ENCODE results near the gene CREB5.

CREB5 gene

DNA sequence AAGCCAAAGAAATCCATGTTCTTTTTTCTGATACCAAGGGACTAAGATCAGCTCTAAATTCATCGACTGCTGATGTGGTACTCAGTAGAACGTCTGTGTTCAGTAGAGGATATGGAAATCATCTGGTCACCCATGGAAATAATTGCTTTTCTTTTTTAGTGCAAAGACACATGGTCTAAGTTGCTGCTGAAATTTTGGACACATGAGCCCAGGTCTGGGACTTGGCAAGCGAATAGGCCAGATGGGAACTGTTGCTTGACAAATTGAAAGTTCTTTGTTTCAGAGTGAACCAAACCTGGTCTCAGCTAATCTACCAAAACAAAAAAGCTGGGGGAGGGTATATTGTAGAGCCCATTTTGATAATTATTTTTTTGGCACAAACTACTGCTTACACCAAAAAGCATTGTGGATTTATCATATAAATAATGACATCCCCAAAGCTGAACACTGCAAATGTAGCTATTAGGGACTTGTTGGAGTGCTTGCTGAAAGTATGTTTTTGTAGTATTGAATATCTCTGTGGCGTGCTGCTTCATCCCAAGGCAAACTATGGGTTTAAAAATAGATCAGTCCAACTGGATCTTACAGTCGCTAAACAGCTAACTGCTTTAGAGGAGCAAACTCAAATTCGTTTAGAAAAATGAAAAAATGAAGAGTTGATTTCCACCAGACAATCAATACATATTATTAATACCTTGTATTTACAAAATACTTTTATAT is 401.1 kb downstream of the CREB5 start:
- H3K79me2 ChIP-seq (ENCODE audit: insufficient read depth, low read depth) = no peaks in the 10 kb centered on the region
- H2AFZ ChIP-seq (ENCODE audit: low read depth) = peak overlapping the region; percentile 27; the same call in 1 of the 2 replicates
- H4K20me1 ChIP-seq (ENCODE audit: insufficient read depth) = no peaks in the 10 kb centered on the region
- no peak overlapping the region for H3K4me3 ChIP-seq (IDR thresholded peaks at IDR 0.05; ENCODE audit: insufficient read depth, low read depth, low read length)
- no peaks in the 10 kb centered on the region for H3K36me3 ChIP-seq (ENCODE audit: insufficient read depth)
- H3K4me1 ChIP-seq (ENCODE audit: low read depth, poor library complexity, severe bottlenecking) = peaks cover 87% of the 10 kb centered on the region
- H3K4me2 ChIP-seq = peak overlapping the region; percentile 92
- peak overlapping the region; percentile 87; the same call in 1 of the 2 replicates for H3K27ac ChIP-seq
- no peak overlapping the region for H3K9ac ChIP-seq
- H3K27me3 ChIP-seq (ENCODE audit: insufficient read depth, low read depth) = no peaks in the 10 kb centered on the region
- TF ChIP-seq, protein P1, sequence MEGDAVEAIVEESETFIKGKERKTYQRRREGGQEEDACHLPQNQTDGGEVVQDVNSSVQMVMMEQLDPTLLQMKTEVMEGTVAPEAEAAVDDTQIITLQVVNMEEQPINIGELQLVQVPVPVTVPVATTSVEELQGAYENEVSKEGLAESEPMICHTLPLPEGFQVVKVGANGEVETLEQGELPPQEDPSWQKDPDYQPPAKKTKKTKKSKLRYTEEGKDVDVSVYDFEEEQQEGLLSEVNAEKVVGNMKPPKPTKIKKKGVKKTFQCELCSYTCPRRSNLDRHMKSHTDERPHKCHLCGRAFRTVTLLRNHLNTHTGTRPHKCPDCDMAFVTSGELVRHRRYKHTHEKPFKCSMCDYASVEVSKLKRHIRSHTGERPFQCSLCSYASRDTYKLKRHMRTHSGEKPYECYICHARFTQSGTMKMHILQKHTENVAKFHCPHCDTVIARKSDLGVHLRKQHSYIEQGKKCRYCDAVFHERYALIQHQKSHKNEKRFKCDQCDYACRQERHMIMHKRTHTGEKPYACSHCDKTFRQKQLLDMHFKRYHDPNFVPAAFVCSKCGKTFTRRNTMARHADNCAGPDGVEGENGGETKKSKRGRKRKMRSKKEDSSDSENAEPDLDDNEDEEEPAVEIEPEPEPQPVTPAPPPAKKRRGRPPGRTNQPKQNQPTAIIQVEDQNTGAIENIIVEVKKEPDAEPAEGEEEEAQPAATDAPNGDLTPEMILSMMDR (conservative IDR thresholded peaks at IDR 0.05; ENCODE audit: low read depth, low read length) = no peak

DNA sequence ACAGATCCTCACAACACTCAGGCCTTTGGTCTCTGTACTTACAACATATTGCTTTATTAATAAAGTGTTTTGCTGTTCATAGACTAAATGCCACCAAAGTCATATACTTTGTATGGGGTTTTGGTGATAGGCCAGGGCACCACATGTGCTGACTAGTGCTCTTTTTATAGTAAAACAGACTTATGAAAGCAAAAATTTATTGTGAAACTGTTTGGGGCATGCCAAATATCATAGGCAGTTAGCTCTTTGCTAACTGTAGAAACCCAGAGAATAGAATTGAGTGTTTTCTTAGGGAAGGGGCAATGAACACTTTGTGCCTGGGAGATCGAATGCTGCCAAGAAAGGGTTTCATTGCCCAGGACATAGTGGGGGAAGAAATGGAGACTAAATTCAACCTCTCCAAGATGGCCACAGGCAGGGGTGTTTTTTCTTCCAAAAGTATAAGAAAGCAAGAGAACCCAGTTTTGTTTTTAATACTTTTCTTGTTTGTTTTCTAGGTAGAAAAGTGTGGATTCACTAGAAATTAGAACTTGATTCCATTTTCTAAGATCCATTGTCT is 403.1 kb downstream of the CREB5 start:
- no peaks in the 10 kb centered on the region for H3K79me2 ChIP-seq (ENCODE audit: insufficient read depth, low read depth)
- H4K20me1 ChIP-seq (ENCODE audit: insufficient read depth) = no peaks in the 10 kb centered on the region
- peak overlapping the region; percentile 40 for H2AFZ ChIP-seq (ENCODE audit: low read depth)
- peak overlapping the region; percentile 33; the same call in 1 of the 2 replicates for H3K9ac ChIP-seq
- H3K36me3 ChIP-seq (ENCODE audit: insufficient read depth) = no peaks in the 10 kb centered on the region
- H3K4me3 ChIP-seq (IDR thresholded peaks at IDR 0.05; ENCODE audit: insufficient read depth, low read depth, low read length) = no peak overlapping the region
- TF ChIP-seq, protein P1 (conservative IDR thresholded peaks at IDR 0.05; ENCODE audit: low read depth, low read length) = no peak
- H3K4me1 ChIP-seq (ENCODE audit: low read depth, poor library complexity, severe bottlenecking) = peaks cover 79% of the 10 kb centered on the region
- H3K27me3 ChIP-seq (ENCODE audit: insufficient read depth, low read depth) = no peaks in the 10 kb centered on the region
- peak overlapping the region; percentile 92 for H3K4me2 ChIP-seq
- H3K27ac ChIP-seq = peak overlapping the region; percentile 87

DNA sequence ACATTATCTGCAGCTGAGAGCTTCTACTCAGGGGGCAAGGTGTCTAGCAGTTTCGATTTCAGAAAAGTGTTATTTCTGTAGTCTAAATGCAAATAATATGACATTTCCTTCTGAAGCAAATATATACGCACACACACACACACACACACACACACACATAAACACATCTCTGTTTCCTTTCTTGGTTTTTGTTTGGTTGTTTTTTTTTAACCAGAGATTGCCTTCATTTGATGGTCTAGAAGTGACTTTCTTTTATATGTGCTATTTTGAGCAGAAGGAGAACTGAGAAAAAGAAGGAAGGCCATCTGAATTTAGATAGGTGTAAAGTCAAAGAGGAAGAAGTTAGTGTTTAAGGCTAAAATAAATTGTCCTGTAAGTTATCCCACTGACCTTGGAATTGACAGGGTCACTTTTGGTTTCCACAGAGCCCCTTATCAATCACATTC is 403.6 kb downstream of the CREB5 start:
- no peaks in the 10 kb centered on the region for H3K79me2 ChIP-seq (ENCODE audit: insufficient read depth, low read depth)
- no peaks in the 10 kb centered on the region for H4K20me1 ChIP-seq (ENCODE audit: insufficient read depth)
- no peaks in the 10 kb centered on the region for H3K36me3 ChIP-seq (ENCODE audit: insufficient read depth)
- TF ChIP-seq, protein P1 (conservative IDR thresholded peaks at IDR 0.05; ENCODE audit: low read depth, low read length) = no peak
- H3K4me1 ChIP-seq (ENCODE audit: low read depth, poor library complexity, severe bottlenecking) = peaks cover 75% of the 10 kb centered on the region
- H2AFZ ChIP-seq (ENCODE audit: low read depth) = peak overlapping the region; percentile 40
- H3K4me2 ChIP-seq = peak overlapping the region; percentile 92
- H3K27ac ChIP-seq = peak overlapping the region; percentile 87
- H3K9ac ChIP-seq = peak overlapping the region; percentile 33; the same call in 1 of the 2 replicates
- H3K27me3 ChIP-seq (ENCODE audit: insufficient read depth, low read depth) = no peaks in the 10 kb centered on the region
- no peak overlapping the region for H3K4me3 ChIP-seq (IDR thresholded peaks at IDR 0.05; ENCODE audit: insufficient read depth, low read depth, low read length)

DNA sequence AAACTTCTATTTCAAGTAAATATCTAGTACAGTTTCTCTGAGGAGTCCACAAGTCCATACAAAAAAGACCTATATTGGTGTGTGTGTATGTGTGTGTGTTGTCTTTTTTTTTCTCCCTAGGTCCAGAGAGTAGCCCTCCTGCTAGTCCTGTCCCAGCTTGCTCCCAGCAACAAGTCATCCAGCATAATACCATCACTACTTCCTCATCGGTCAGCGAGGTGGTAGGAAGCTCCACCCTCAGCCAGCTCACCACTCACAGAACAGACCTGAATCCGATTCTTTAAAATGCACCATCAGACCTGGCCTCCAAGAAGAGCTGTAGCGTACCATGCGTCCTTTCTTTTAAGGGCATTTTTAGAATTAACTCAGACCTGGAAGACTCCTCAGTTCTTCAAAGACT is 406.7 kb downstream of the CREB5 start:
- Histone ChIP-seq H3K9ac (no peak overlapping the region), H3K79me2 (ENCODE audit: insufficient read depth, low read depth) (no peaks in the 10 kb centered on the region), H2AFZ (ENCODE audit: low read depth) (no peak overlapping the region), H3K27ac (no peak overlapping the region), H3K36me3 (ENCODE audit: insufficient read depth) (no peaks in the 10 kb centered on the region), H3K4me2 (no peak overlapping the region), H3K4me1 (ENCODE audit: low read depth, poor library complexity, severe bottlenecking) (peaks cover 45% of the 10 kb centered on the region), H3K4me3 (IDR thresholded peaks at IDR 0.05; ENCODE audit: insufficient read depth, low read depth, low read length) (no peak overlapping the region), H3K27me3 (ENCODE audit: insufficient read depth, low read depth) (no peaks in the 10 kb centered on the region), H4K20me1 (ENCODE audit: insufficient read depth) (no peaks in the 10 kb centered on the region)
- TF ChIP-seq, protein P1 (conservative IDR thresholded peaks at IDR 0.05; ENCODE audit: low read depth, low read length) = no peak
